HG03045 (cell line): ENCODE data around the gene SF3B5.
"Not testable (repeated sequence)": the region's sequence is repeated elsewhere in the genome, so short reads cannot be mapped to it uniquely, and the experiment has no call there.

Experiments
- ATAC-seq: cut with Tn5 transposase; IDR thresholded peaks from one replicate; pipeline ENCODE4 v1.9.1; 2021; ENCODE audit warnings: mild to moderate bottlenecking, moderate library complexity; ENCODE audit not compliant: unreplicated experiment

The SF3B5 gene

GRCh38 chr6:144095134-144096002 is at the start of gene SF3B5:
TSS of gene SF3B5 (minus strand) at chr6:144095573. CDS start at chr6:144095497, 76 bp downstream.
- ATAC-seq = peak; percentile 93

GRCh38 chr6:144144996-144145395 is 49.6 kb upstream of the SF3B5 start:
- ATAC-seq = no peak

- ATAC-seq = no peak
Observed at GRCh38 chr6:144143878-144144277, 48.5 kb upstream of the SF3B5 start.

- no peak for ATAC-seq
Observed at GRCh38 chr6:144143106-144143505, 47.7 kb upstream of the SF3B5 start.

- ATAC-seq = no peak
Observed at GRCh38 chr6:144141470-144141869, 46.1 kb upstream of the SF3B5 start.

DNA sequence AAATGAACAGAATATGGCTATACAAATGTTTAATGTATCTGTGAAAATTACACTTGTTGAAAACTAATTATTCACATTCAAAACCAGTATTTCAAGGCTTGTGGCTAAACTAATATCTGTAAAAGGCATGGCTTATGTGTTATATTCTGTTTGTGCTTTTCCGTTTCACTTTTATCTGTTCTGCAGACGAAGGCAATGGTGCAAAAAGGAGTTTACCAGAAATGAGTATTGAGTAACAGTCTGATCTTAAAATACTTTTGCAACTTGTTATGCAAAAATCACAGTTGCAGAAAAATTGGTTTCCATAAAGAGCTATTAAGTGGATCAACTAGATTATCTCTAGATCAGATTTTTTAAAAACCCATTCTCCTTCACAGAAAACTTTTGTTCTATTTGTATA is 45.5 kb upstream of the SF3B5 start:
- ATAC-seq = peak; percentile 77

GRCh38 chr6:144139817-144140216 is 44.4 kb upstream of the SF3B5 start:
- no peak for ATAC-seq

GRCh38 chr6:144138542-144138941 is 43.2 kb upstream of the SF3B5 start:
- no peak for ATAC-seq

DNA sequence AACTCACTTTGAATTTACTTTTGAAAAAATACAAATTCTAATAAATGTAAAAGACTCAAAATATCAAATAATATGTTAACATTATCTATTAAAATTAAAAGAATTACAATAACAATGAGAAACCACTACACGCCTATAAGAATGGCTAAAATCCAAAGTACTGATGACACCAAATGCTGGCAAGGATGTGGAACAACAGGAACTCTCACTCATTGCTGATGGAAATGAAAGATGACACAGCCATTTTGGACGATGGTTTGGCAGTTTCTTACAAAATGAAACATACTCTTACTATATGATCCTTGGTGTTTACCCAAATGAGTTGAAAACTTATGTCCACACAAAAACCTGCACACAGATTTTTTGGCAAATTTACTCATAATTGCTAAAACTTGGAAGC is 39.4 kb upstream of the SF3B5 start:
- ATAC-seq = no peak

DNA sequence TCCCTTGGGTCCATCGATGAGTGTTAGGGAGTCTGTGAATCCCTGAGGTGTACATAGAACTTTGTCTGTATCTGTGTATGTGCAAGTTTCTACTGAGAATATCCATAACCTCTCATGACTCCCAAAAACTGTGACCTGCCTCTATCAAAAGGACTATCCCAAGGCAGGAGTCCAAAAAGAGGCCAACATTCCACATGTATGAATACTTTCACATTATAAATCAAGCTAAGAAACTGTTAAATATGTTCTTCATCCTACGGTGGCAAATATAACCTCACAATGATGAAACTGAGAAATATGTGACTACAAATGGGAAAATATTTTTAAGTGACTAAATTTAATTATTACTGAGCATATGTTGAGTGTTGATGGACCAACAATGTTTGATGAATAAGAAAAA is 38.8 kb upstream of the SF3B5 start:
- ATAC-seq = no peak

GRCh38 chr6:144133225-144133821 is 38.0 kb upstream of the SF3B5 start:
- no peak for ATAC-seq

- not testable (repeated sequence) for ATAC-seq
Observed at GRCh38 chr6:144132167-144132690, 36.9 kb upstream of the SF3B5 start.

- peak; percentile 56 for ATAC-seq
Observed at GRCh38 chr6:144131248-144131709, 35.9 kb upstream of the SF3B5 start.

DNA sequence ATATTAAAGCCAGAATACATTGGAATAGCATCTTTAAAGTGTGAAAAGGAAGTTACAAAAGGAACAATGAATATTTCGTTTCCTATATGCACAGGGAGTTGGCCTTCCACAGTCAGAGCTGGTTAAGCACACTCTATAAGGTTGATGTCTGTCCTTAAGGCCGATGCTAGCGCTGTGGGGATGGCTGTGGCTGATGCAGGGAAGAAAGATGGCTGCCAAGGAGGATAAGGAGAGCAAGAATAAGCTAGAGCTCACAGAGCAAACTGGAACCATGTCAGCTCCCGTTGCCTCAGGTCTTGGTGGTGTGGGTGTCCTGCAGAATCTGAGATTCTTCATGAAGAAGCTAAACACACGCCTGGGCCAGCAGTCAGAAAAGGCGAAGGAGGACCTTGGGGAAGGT is 34.1 kb upstream of the SF3B5 start:
- ATAC-seq = no peak

- ATAC-seq = no peak
Observed at GRCh38 chr6:144127097-144127496, 31.7 kb upstream of the SF3B5 start.

DNA sequence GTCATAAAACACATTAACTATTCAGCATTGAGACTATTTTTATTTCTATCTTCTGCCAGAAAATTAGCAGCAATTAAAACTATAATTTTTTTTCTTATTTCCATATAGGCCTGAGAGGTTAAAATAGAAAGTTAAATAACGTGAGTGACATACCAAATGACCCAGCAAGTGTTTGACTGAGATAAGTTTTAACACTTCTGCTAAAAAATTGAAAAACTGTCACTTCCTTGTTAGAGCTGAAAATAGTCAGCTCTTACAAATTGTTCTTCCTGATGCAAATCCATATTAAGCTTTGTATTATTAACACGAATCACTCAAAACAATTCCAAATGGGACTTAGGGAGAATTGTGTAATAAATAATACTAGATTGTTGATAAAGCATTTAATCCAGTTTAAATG is 28.5 kb upstream of the SF3B5 start:
- ATAC-seq = no peak

GRCh38 chr6:144123421-144123820 is 28.0 kb upstream of the SF3B5 start:
- ATAC-seq = no peak

- no peak for ATAC-seq
Observed at GRCh38 chr6:144122861-144123260, 27.5 kb upstream of the SF3B5 start.

DNA sequence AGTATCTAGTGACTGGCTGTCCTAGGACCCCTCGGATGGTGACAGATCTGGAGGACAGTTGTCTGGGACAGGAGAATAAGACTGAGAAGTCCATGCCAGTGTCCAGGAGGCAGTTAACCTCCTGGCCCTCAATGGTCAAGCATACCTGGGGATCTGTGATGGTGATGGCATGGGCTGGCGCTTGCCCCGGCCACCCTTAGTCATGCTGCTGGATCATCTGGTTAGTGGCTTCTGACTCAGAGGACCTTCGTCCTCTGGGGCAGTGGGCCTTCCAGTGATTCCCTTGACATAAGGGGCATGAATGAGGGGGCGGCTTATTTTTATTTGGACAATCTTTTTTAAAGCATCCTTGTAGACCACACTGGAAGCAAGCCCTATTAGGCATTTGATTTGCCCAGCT is 24.0 kb upstream of the SF3B5 start:
- no peak for ATAC-seq

GRCh38 chr6:144115219-144115618 is 19.8 kb upstream of the SF3B5 start:
- no peak for ATAC-seq

DNA sequence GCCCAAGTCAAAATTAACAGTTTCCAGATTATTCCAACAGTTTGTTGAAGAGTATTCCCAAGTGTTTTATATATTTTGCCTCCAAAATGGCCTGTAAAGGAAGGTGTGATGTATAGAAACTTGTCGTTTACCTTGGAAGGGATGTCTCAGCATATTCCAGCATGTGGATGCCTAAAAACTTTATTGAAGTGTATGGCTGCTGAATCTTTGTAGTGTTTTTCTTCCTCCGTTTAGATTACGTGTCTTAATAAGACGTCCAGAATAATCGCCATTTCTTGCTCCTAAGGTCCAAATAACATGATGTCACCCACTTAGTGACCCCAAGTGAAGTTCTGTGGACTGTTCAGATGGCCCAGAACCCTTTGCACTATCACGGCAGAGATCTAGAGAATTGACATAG is 18.0 kb upstream of the SF3B5 start:
- ATAC-seq = no peak

DNA sequence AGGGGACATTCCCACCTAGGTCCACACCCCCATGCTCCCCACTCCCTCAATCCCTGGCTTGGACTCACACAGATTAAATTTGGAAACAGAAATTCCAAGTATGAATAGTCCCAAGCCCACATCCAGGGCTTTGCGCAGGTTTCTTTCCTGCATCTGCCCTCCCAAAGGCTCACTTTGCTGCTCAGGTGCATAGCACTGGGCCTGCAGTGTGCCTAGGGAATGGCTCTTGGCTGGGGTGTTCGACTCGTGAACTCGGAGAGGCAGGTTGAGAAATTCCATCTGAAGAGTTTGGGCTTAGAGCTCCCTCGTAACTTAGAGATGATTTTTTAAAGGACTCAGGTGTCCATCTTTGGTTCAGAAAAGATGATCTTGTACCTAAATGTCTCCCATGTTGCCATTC is 14.8 kb upstream of the SF3B5 start:
- no peak for ATAC-seq
